ENCODE data around the gene BABAM2.
"Not testable (repeated sequence)": the region's sequence is repeated elsewhere in the genome, so short reads cannot be mapped to it uniquely, and the experiment has no call there.

BABAM2 gene

DNA sequence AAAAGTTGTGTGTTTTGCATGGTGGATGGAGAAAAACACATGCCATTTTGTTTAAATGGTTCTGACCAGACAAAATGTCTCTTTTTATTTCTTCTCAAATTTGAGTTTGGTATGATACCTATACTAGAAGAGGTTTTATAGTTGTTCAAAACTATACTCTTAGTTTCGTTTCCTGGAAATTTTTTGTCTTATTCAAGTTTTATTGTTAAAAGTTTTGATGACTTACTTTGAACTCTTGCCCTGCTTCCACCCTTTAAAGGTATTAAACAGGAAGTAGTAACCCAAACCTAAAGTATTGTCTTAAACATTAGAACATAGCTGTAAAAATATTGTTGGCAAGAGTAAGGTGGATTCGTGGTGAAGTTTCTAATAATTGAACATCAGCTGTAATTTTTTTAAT is 98.2 kb downstream of the BABAM2 start:
- DNase-seq = no peak

DNA sequence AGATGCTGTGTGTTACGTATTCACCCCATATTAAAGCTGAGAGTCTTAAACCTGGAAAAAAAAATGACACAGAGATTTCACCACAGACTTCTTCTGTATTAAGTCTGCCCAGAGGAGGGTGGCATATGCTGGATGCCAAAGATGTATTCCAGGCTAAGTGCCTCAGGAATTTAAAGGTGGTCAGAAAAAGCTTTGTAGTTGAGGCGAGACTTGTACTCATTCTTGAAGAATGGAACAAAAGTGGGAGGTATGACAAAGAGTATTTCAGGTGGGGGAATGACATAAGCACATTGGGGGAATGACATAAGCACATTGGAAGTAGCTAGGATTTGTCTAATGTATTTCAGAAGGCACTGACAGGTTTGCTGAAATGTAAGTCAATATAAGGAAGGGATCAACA is 98.6 kb downstream of the BABAM2 start:
- no peak for DNase-seq

DNA sequence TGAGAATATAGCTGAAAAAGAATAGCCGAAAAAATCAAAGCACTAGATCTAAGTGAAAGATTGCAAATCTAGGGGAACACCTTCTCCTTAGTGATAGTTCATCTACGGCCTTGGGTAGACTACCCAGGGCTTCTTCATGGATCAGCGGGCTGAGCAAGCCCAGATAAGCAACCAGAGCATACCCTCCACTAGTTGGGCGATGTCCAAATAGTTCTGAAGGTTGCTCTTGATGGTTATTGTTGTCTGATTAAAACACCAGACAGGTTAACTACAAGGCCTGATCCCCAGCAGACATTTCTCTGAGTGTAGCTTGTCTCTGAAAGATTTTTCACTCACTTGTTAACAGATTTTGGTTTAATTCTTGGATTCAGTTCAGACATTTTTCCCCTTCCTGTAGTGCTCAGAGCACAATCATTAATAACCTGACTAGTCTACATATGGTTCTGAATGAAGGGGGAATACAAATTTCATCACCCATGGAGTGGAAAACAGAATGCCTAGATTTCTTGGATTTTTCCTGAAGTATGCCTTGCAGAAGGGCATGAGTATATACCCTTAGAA is 99.6 kb downstream of the BABAM2 start:
- DNase-seq = no peak

DNA sequence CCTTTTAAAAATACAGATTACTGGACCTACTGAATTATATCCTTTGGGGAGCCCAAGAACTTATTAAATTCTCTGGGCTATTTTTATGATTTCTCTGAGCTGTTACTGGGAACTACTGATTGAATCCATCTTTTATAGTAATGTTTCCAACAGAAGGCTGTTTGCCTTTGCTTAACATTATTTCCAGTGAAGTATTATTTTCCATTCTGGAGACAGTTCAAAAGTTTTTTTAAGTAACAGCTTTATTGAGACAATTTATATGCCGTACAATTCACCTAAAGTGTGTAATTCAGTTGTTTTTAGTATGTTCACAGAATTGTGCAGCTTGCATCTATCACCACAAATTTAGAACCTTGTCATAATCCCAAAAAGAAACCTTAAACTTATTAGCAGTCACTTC is 100.6 kb downstream of the BABAM2 start:
- no peak for DNase-seq

DNA sequence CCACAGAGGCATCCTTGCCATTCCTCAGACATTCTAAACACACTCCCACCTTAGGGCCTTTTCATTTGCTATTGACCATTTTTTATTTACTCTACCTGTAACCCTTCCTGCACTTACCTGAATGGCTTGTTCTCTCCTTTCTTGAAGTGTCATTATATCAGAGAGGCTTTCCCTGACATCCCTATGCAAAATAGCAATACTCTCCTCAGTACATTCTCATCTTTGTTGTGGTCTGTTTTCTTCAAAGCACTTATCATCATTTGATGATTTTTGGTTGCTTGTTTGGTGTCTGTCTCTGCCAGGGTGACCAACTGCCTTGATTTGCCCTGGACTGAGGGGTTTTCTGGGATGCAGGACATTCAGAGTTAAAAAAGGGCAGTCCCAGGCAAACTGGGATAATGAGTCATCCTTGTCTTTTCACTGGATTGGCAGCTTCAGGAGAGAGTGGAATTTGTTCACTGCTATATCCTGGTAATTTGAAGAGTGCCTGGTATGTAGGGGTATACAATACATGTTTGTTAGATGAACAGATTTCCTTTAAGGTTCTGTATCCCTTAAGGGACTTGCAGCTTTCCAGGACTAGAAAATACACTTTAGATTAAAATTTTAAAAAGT is 102.4 kb downstream of the BABAM2 start:
- no peak for DNase-seq

DNA sequence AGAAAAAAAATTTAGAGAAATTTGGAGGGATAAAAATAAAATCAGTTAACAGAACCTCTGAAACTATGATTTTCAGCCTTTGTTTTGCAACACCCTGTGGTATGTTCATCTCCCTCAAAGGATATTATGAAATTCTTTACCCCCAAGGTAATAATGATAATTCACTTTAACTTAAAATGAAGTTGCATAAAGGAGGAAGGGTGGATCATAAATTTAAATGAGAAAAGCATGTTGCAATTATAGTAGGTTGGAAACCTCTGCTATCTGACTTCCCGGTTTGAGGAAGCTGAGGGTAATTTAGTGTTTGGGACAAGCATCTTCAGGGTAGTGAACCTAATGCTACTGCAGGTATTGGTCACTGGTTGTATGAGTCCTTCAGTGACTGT is 102.9 kb downstream of the BABAM2 start:
- no peak for DNase-seq

GRCh38 chr2:27993950-27994728 is 103.6 kb downstream of the BABAM2 start:
- no peak for DNase-seq

DNA sequence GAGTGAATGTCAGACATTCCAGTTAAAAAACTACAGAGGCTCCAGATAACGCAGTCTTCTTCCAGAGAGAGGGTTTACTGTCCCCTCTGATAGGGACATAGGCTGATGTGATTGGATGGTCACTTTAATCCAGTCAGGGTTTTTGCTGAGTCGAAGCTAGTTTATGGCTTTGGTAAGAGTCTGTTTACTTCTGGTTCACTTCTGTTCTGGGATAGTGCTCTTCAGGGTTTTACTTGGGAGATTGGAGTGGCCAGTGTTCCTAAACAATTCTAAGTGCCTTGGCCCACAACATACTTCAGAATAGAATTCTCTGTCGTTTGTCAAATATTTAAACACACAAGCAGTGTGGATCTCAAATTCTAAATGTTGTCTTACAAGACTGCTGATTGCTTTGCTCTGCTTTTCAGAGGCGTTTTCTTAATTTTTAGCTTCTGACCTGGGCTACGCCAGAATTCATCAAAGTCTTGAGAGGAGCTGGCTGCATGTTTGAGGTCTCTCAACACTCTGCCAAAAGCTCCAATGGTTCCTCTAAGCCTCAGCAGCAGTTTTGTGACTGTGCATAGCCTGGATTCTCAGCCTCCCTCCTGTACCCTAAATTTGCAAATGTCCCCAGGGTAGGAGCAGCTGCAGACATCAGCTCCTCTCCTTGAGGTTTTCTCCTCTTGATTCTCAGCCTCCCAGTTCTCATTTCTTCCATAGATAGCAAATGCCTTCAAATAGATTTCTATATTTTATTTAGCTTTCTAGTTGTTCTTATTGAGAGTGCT is 105.8 kb downstream of the BABAM2 start:
- no peak for DNase-seq

- no peak for DNase-seq
Measured at GRCh38 chr2:28000287-28000686, 109.8 kb downstream of the BABAM2 start.

GRCh38 chr2:28002181-28002580 is 111.7 kb downstream of the BABAM2 start:
- DNase-seq = no peak

DNA sequence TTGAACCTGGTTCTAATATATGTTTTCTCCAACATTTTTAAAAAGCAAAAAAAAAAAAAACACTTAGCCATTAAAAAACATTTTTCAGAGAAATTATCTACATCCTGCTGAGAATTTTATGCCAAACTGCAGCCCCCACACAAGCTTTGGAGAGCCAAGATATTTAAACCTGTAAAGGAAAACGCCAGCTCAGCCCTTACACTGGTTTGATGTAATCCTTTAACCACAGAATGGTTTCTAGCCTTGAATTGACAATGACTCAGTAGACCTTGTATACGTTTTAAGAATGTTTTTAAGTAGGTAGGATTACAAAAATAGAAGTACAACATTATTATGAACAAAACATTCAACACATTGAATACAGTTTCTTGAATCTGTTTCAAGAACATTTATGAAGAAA is 113.6 kb downstream of the BABAM2 start:
- DNase-seq = no peak

DNA sequence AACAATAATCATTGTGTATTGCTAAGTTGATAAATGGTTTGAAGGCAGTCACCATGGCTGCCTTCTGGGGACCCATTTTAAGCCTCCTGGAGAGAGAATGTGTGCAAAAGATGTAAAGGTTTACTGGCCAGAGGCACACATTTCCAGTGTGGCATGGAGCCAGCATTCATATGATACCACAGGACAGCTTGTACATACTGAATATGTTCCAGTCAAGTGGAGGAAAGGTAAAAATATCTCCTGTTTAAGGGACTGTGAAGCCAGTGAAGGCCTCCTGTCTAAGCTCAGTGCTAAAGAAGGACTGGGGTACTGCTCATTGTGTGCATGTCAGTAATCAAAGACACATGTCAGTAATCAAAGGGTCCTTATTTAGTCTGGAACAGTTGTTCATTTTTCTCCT is 119.2 kb downstream of the BABAM2 start:
- no peak for DNase-seq

DNA sequence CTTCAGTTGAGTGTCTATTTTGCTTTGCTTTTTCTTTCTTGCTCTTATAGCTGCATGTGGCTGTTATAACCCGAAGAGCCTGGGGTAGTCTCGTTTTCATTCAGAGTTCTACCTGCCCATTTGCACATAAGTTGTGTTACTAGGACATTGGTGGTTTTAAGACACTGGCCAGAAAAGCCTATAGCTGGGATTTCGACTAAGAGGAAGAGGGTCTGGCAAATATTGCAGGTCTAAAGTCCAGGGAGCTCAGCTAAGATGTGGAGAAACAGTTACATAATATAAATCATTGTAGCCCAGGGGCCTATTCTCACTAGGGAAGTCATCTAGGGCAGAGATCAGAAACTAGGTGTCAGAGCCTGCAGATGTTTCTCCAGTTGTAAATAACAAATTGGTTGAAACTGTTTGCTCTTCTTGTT is 120.8 kb downstream of the BABAM2 start:
- no peak for DNase-seq

DNA sequence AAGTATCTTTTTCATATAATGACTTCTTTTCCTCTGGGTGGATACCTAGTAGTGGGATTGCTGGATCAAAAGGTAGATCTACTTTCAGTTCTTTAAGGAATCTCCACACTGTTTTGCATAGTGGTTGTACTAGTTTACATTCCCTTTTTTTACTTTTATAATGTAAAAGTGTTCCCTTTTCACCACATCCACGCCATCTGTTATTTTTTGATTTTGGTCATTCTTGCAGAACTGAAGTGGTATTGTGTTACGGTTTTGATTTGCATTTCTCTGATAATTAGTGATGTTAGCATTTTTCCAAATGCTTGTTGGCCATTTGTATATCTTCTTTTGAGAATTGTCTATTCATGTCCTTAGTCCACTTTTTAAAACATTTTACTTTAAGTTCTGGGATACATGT is 127.9 kb downstream of the BABAM2 start:
- not testable (repeated sequence) for DNase-seq

DNA sequence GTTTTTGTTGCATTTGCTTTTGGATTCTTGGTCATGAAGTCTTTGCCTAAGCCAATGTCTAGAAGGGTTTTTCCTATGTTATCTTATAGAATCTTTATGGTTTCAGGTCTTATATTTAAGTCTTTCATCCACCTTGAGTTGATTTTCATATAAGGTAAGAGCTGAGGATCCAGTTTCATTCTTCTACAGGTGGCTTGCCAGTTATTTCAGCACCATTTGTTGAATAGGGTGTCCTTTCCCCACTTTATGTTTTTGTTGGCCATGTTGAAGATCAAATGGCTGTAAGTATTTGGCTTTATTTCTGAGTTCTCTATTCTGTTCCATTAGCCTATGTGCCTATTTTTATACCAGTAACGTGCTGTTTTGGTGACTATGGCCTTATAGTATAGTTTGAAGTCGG is 129.0 kb downstream of the BABAM2 start:
- DNase-seq = not testable (repeated sequence)

DNA sequence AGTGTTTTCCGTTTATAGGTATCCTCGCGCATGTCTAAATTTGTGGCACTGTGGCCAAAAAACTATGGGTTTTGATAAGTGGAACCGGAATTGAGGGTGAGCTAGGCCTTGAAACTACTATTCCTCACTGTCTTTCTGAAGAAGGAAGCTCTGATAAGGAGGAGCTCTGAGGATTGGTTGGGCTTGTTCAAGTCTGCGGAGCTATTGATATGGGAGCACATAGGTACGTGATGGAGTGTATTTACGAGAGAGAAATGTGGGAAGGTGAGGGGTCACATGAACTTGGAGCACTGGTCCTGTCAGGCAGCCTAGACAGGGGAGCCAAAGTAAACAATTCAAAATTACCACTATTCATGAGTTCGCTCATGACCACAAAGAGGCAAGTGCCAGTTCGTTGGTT is 131.4 kb downstream of the BABAM2 start:
- DNase-seq = no peak

- DNase-seq = no peak
Measured at GRCh38 chr2:28025123-28025522, 134.6 kb downstream of the BABAM2 start.

DNA sequence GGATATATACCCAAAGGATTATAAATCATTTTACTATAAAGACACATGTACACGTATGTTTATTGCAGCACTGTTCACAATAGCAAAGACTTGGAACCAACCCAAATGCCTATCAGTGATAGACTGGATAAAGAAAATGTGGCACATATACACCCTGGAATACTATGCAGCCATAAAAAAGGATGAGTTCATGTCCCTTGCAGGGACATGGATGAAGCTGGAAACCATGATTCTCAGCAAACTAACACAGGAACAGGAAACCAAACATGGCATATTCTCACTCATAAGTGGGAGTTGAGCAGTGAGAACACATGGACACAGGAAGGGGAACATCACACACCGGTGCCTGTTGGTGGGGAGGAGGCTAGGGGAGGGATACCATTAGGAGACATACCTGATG is 135.7 kb downstream of the BABAM2 start:
- DNase-seq = not testable (repeated sequence)

DNA sequence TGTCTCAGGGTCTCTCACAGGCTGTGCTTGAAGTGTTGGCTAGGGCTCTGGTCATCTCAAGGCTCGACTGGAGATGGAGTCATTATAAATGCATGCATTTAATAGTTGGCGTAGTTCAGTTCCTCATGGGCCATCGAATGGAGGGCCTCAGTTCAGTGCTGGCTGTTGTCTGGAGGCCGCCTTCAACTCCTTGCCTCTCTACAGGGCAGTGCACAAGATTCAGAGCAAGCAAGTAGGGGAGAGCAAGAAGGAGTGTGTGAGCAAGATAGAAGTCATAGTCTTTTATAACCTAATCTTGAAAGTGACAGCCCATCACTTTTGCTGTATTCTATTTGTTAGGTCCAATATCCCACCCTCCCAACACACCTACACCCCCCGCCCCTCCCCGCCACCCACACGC is 137.5 kb downstream of the BABAM2 start:
- DNase-seq = no peak

GRCh38 chr2:28030600-28030999 is 140.1 kb downstream of the BABAM2 start:
- no peak for DNase-seq

DNA sequence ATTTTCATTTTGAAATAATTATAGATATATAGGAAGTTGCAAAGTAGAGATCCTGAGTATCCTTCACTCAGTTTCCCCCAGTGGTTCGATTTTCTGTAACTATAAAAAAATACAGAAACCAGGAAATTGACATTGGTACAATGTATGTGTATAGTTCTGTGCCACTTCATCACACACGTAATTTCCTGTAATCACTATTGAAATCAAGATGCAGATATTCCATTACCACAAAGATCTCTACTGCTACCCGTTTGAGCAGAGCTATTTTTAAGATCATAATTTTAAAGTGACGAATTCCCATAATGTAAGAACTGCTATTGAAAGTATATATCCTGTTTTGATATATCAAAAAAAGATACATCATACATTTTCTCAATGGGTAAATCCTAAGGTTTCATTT is 142.3 kb downstream of the BABAM2 start:
- DNase-seq = no peak

- no peak for DNase-seq
Measured at GRCh38 chr2:28034696-28035095, 144.2 kb downstream of the BABAM2 start.

DNA sequence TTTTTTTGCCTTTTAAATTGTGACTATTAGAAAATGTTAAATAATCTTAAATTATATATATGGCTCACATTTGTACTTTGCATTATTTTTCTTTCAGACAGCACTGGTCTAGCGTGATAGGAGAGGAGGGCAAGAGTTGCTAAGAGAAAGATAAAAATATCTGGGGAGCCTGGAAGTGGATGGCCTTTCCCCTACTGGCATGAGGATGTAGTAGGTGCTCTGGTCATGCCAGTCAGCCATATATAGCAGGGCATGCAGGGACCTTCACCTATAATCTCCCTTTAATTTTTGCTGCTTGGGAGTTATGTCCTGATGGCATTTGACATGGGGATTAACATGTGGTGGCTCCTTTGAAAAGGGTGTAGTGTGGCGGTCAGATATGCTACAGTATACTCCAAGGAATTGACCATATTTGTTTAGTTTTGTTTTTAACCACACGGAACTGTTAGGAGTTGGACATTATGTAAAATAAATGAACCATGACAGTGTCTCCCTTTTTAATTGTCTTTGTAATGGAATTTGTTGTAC is 144.7 kb downstream of the BABAM2 start:
- DNase-seq = no peak

GRCh38 chr2:28035816-28036215 is 145.3 kb downstream of the BABAM2 start:
- DNase-seq = no peak
